ENCODE measurements around the gene GOLT1A. TPM values are rescaled to one million over a fixed set of nuclear protein-coding genes. Genes with fewer than 3 reads are reported as not detected.

GOLT1A gene
- total and polyA plus RNA-seq, 10 of the 15 experiments (the other 5 are each of a cell fraction or from before 2014, with no cell fraction given), result 0.09 to 0.46 TPM; not detected in 8

DNA sequence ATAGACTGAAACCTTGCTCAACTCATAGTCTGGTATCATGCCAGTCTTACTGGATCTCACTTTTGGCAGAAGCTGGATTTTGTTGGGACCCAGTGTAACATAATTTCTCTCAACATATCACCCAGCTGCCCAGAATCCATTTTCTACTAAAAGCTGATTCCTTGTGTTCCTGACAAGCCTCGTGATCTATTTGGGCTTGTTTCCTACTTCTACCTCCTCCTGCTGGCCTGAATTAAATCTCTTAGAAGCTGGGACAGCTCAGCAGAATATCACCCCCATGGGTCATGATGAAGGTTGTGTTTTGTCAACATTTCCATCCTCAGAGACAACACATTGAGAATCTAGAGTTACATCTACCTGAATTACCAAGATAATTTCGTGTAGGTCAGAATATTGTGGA lies 7.7 kb downstream of the GOLT1A start (continued):
- TF ChIP-seq, protein P1, sequence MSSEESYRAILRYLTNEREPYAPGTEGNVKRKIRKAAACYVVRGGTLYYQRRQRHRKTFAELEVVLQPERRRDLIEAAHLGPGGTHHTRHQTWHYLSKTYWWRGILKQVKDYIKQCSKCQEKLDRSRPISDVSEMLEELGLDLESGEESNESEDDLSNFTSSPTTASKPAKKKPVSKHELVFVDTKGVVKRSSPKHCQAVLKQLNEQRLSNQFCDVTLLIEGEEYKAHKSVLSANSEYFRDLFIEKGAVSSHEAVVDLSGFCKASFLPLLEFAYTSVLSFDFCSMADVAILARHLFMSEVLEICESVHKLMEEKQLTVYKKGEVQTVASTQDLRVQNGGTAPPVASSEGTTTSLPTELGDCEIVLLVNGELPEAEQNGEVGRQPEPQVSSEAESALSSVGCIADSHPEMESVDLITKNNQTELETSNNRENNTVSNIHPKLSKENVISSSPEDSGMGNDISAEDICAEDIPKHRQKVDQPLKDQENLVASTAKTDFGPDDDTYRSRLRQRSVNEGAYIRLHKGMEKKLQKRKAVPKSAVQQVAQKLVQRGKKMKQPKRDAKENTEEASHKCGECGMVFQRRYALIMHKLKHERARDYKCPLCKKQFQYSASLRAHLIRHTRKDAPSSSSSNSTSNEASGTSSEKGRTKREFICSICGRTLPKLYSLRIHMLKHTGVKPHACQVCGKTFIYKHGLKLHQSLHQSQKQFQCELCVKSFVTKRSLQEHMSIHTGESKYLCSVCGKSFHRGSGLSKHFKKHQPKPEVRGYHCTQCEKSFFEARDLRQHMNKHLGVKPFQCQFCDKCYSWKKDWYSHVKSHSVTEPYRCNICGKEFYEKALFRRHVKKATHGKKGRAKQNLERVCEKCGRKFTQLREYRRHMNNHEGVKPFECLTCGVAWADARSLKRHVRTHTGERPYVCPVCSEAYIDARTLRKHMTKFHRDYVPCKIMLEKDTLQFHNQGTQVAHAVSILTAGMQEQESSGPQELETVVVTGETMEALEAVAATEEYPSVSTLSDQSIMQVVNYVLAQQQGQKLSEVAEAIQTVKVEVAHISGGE (CRISPR knock-in tag; IDR thresholded peaks at IDR 0.05), result no peak

DNA sequence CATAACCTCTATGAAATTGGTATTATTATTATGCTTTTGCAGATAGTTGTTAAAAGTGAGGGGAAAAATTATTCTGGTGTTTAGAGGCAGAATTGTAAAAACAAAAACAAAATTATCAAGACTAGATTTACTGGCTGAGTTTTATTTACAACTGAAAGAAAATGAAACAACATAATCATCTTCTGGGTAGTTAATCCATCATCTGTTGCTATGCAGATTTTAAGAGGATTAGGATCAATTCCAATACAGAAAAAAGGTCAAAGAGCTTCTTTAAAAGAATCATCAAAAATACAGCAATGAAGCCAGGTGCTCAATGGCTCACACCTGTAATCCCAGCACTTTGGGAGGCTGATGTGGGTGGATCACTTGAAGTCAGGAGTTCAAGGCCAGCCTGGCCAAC lies 8.3 kb downstream of the GOLT1A start:
- DNase-seq (ENCODE audit: low read depth, low spot score) (no peak), FAIRE-seq (no peak), ATAC-seq (no peak)
- no peaks in the 10 kb centered on the region for H4K20me1 ChIP-seq (ENCODE audit: control insufficient read depth, insufficient read depth)
- H2AFZ ChIP-seq (ENCODE audit: control insufficient read depth, low read depth, low read length), result no peak overlapping the region
- CTCF ChIA-PET, result interaction anchor here (0.6 to 3.6 kb wide), 14 partner anchors 11 to 341 kb away, joined by 3 to 74 read pairs (median 4); partner anchors contain the start of genes GOLT1A, PLEKHA6 and REN
- H3K4me1 ChIP-seq (ENCODE audit: control insufficient read depth, insufficient read depth, low read length), result no peaks in the 10 kb centered on the region
- in situ Hi-C loops (cut with MboI), result loop anchor here (5.0 kb wide), 1 partner anchor 38 kb away; the partner anchor contains the start of gene REN
- POLR2A ChIA-PET, result interaction anchor here (0.6 kb wide), 1 partner anchor 192 kb away, joined by 4 read pairs; no protein-coding TSS in a partner anchor
- RAD21 ChIA-PET (ENCODE audit: unreplicated experiment), result interaction anchor here (1.5 kb wide), 1 partner anchor 42 kb away, joined by 15 read pairs; no protein-coding TSS in a partner anchor
- H3K9me3 ChIP-seq (replicated peaks; ENCODE audit: control insufficient read depth, insufficient read depth, low read length), result no peaks in the 10 kb centered on the region
- no peaks in the 10 kb centered on the region for H3K36me3 ChIP-seq (ENCODE audit: control insufficient read depth in 2 of 2, insufficient read depth in 2 of 2, low read length in 1 of 2)
- peak; percentile 84 for TF ChIP-seq RFX5 (IDR thresholded peaks at IDR 0.05; ENCODE audit: low read depth, low read length)
- TF ChIP-seq MYB (IDR thresholded peaks at IDR 0.05; ENCODE audit: borderline replicate concordance, low read depth, low read length), result no peak
- no peak overlapping the region for H3K4me3 ChIP-seq
- peaks cover 0 to 7% of the 10 kb centered on the region in 2 experiments; a peak in 2 of 4 replicates for H3K27me3 ChIP-seq (replicated peaks in 1 of 2; ENCODE audit: control insufficient read depth in 2 of 2, insufficient read depth in 2 of 2, low read length in 1 of 2)
- H3K4me2 ChIP-seq (ENCODE audit: control insufficient read depth, insufficient read depth), result no peak overlapping the region
- SMC1A ChIA-PET (ENCODE audit: uncharacterized antibody, unreplicated experiment), result interaction anchor here (0.5 to 3.5 kb wide), 8 partner anchors 8 to 193 kb away, joined by 3 to 27 read pairs (median 4); partner anchors contain the start of gene GOLT1A
- H3K9ac ChIP-seq (ENCODE audit: control insufficient read depth, insufficient read depth, low read length), result no peak overlapping the region
- intact Hi-C loops (cut with micrococcal nuclease; ENCODE audit: unreplicated experiment), result loop anchor here (5.0 kb wide), 1 partner anchor 157 kb away; no protein-coding TSS in a partner anchor
- no peaks in the 10 kb centered on the region for H3K79me2 ChIP-seq (ENCODE audit: control insufficient read depth, insufficient read depth, low read length)
- no TSS peak for BruUV-seq (replicated peaks)
- H3K27ac ChIP-seq (ENCODE audit: control insufficient read depth, insufficient read depth), result no peak overlapping the region
